Measurements from ENCODE around the gene MAP3K20. TPM values are rescaled to one million over a fixed set of nuclear protein-coding genes. Genes with fewer than 3 reads are reported as not detected.

MAP3K20 gene
- total RNA-seq, 4 donors from 2014 or later, result 6.8 to 32.2 (median 15.3) TPM

- TF ChIP-seq POLR2A (IDR thresholded peaks at IDR 0.05) (no peak), CTCF (IDR thresholded peaks at IDR 0.05) (no peak)
Observed at GRCh38 chr2:173151671-173152401, 76.2 kb downstream of the MAP3K20 start.

GRCh38 chr2:173153301-173153885 is 77.7 kb downstream of the MAP3K20 start:
- Histone ChIP-seq H3K4me1 (no peaks in the 10 kb centered on the region), H3K27me3 (no peaks in the 10 kb centered on the region)
- no peak for DNase-seq

More at GRCh38 chr2:173151671-173152401, 76.2 kb downstream of the MAP3K20 start:
- Histone ChIP-seq H3K36me3 (no peaks in the 10 kb centered on the region), H3K4me1 (no peaks in the 10 kb centered on the region), H3K27me3 (no peaks in the 10 kb centered on the region), H3K27ac (no peak overlapping the region), H3K4me3 (no peak overlapping the region), H3K9me3 (no peaks in the 10 kb centered on the region)
- no peak for DNase-seq

GRCh38 chr2:173157676-173158293 is 82.1 kb downstream of the MAP3K20 start:
- Histone ChIP-seq H3K9me3 (no peaks in the 10 kb centered on the region), H3K4me1 (peaks cover 0 to 8% (median 0%) of the 10 kb centered on the region in 4 donors), H3K36me3 (no peaks in the 10 kb centered on the region), H3K27ac (no peak overlapping the region), H3K4me3 (no peak overlapping the region), H3K27me3 (no peaks in the 10 kb centered on the region)
- TF ChIP-seq CTCF (IDR thresholded peaks at IDR 0.05), result no peak
- TF ChIP-seq POLR2A (IDR thresholded peaks at IDR 0.05), result no peak
- no peak for DNase-seq

More at GRCh38 chr2:173153301-173153885, 77.7 kb downstream of the MAP3K20 start:
- Histone ChIP-seq H3K4me3 (no peak overlapping the region), H3K9me3 (no peaks in the 10 kb centered on the region), H3K27ac (no peak overlapping the region), H3K36me3 (no peaks in the 10 kb centered on the region)
- TF ChIP-seq CTCF (IDR thresholded peaks at IDR 0.05) (no peak), POLR2A (IDR thresholded peaks at IDR 0.05) (no peak)

- peak in 2 of 3 donors; percentile 36 to 84 for DNase-seq
- Histone ChIP-seq H3K27me3 (no peaks in the 10 kb centered on the region), H3K27ac (peak overlapping the region in 1 of 4 donors; percentile 43), H3K4me1 (peaks cover 0 to 8% (median 0%) of the 10 kb centered on the region in 4 donors), H3K9me3 (no peaks in the 10 kb centered on the region), H3K36me3 (no peaks in the 10 kb centered on the region), H3K4me3 (no peak overlapping the region)
- TF ChIP-seq CTCF (IDR thresholded peaks at IDR 0.05), result no peak
- TF ChIP-seq POLR2A (IDR thresholded peaks at IDR 0.05), result no peak
Observed at GRCh38 chr2:173159791-173160463, 84.3 kb downstream of the MAP3K20 start.

- no peaks in the 10 kb centered on the region for H3K27me3 ChIP-seq
- no peaks in the 10 kb centered on the region for H3K36me3 ChIP-seq
- H3K4me1 ChIP-seq, result peaks cover 0 to 8% (median 0%) of the 10 kb centered on the region in 4 donors
- peak overlapping the region in 1 of 4 donors; percentile 43 for H3K27ac ChIP-seq
- no peak for DNase-seq
- H3K4me3 ChIP-seq, result no peak overlapping the region
- no peak for TF ChIP-seq POLR2A (IDR thresholded peaks at IDR 0.05)
- TF ChIP-seq CTCF (IDR thresholded peaks at IDR 0.05), result no peak
- no peaks in the 10 kb centered on the region for H3K9me3 ChIP-seq
Observed at GRCh38 chr2:173160618-173161017, 85.0 kb downstream of the MAP3K20 start.

Data from Peyer's patch (tissue), 4 donors.